HG03457 (cell line): ENCODE data around the gene ALDH5A1.
"Not testable (repeated sequence)": the region's sequence is repeated elsewhere in the genome, so short reads cannot be mapped to it uniquely, and the experiment has no call there.

ENCODE experiments used
- ATAC-seq: cut with Tn5 transposase; IDR thresholded peaks from one replicate; pipeline ENCODE4 v1.9.1; 2021; ENCODE audit warnings: moderate number of reproducible peaks; ENCODE audit not compliant: unreplicated experiment

ALDH5A1 gene

GRCh38 chr6:24484657-24485323 lies 10.0 kb upstream of the ALDH5A1 start:
- no peak for ATAC-seq

GRCh38 chr6:24486065-24486464 lies 8.7 kb upstream of the ALDH5A1 start:
- ATAC-seq = no peak

- no peak for ATAC-seq
Measured at GRCh38 chr6:24489470-24489869, 5.3 kb upstream of the ALDH5A1 start, which contains the start of gene GPLD1. TSS of gene GPLD1 (minus strand) at chr6:24489578. CDS start at chr6:24489511, 67 bp downstream.

DNA sequence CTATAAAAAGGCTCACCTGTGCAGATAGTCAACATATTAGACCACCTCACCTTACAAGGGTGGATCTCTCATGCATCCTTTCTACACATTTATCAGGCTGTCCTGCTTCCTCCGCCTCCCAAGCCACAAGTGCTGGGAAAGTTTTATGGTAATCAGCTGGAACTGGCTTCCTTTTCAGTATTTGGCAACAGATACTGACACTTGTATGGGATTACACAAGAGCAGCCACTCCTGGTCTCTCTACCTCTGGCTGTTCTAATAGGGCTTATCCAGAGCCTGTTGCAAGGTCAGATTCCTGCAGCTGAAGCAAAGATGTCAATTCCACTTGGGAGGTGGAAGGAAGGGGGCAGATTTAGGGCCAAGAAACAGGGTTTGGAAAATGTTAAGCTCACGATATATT lies 4.9 kb upstream of the ALDH5A1 start:
- ATAC-seq = no peak

- ATAC-seq = no peak
Measured at GRCh38 chr6:24490948-24491347, 3.8 kb upstream of the ALDH5A1 start.

GRCh38 chr6:24492475-24492874 lies 2.3 kb upstream of the ALDH5A1 start:
- ATAC-seq = no peak

- ATAC-seq = peak; percentile 7
Measured at GRCh38 chr6:24493945-24494820, 586 bp upstream of the ALDH5A1 start.

DNA sequence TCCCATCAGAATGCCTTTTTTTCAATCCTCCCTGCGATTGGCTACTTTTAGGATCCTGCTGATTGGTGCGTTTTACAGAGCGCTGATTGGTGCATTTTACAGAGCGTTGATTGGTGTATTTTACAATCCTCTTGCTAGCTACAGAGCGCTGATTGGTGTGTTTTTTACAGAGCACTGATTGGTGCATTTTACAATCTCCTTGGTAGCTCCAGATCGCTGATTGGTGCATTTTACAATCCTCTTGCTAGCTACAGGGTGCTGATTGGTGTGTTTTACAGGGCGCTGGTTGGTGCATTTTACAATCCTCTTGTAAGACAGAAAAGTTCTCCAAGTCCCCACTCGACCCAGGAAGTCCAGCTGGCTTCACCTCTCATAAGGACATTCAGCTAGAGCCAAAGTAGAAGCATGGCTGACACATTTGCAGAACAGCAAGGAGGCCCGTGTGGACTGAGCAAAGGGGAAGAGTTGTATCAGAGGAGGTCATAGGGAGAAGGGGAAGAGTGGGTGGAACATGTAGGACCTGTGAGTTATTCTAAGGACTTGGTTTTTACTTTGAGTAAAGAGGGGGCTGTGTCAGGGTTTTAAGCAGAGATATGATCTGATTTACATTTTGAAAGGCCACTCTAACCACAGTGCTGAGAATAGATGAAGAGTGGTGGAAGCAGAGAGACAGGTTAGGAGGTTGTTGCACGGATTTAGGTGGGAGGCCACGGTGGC lies 2.6 kb downstream of the ALDH5A1 start:
- ATAC-seq = no peak

DNA sequence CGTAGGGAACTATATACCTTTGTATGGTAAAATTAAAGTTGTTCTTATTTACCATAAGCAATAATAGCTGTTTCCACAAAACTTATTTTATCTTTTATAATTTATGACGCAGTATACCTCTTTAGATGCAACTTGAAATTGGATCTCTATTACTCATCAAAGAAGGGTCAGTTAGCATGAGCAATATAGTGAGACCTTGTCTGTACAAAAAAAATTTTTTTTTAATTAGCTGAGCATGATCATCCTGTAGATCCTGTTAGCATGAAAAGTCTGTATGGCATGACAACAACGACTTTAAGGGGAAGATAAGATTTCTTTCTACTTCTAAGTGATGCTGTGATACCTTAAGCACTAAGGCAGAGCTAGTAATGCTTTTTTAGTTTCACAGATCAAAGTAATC lies 5.9 kb downstream of the ALDH5A1 start:
- ATAC-seq = no peak

DNA sequence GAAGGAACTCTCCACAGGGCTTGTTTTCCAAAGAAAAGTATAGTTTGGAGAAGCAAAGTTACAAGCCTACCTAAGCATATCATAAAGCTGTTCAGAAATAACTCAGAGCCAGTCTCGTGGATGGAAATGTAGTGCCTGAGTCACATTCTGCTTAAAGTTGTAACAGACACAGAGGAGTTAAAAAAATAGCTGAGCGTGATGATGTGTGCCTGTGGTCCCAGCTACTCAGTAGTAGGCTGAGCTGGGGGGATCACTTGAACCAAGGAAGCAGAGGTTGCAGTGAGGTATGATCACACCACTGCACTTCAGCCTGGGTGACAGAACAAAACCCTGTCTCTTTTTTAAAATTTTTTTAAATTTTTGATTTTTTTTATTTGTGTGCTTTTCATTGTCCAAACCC lies 6.6 kb downstream of the ALDH5A1 start:
- no peak for ATAC-seq

DNA sequence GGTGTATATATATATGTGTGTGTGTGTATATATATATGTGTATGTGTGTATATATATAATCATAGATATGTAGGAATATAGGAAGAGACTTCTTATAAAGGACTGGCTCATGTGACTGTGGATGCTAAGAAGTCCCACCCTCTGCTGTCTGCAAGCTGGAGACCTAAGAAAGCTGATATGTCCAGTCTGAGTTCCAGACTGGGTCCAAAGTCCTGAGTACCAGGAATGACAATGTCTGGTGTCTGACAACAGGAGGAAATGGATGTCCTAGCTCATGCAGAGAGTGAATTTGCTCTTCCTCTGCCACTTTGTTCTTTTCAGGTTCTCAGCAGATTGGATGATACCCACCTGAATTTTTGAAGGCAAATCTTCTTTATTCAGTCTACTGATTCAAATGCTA lies 7.1 kb downstream of the ALDH5A1 start:
- no peak for ATAC-seq

DNA sequence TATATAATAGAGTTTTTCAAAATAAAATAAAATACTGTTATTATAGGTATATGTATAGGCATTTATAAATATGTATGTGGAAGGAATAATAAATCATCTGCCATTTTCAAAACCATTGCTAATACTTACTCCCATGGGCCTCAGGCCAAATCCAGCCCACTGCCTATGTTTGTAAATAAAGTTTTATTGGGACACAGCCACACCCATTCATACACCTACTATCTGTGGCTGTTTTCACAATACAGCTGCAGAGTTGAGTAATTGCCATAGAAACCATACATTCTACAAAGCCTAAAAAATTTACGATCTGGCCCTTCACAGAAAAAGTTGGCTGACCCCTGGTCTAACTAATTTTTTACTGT lies 9.5 kb downstream of the ALDH5A1 start:
- ATAC-seq = no peak

DNA sequence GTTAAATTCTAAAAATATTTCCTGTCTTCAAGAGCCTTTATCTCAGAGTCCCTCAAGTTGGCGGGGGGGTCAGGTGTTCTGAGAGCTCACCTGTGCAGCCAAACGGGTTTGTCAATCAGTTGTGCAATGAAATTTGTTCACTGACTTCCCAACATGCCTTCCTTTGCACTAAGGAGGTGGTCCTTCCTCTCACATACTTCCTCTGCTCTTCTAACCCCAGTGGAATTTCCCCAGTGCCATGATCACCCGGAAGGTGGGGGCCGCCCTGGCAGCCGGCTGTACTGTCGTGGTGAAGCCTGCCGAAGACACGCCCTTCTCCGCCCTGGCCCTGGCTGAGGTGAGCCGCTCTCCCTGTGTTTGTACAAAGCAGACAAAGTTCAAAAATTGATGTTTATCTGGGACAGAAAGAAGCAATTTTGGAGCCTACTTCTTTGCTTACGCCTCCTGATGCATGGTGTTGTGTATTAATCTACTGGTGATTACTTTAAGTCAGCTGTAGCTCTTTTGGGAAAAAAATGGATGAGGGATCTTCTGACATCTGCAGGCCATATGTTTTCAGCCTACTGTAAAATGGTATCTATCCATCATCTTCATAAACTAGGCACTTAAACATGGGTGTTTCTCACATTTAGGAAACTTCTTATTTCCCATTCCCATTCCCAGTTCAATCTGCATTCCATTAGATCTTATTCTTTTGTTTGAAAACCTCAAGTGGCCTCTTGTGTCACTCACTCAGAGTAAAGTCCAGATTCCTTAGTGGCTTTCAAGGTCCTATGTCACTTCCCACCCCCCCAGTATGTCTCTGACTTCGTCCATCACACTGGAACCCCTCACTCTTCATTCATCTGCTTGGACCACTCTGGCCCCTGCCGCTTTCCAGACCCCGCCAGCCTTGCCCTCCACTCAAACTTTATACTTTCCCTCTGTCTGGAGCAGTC lies 10.1 kb downstream of the ALDH5A1 start:
- no peak for ATAC-seq

GRCh38 chr6:24506814-24507520 lies 12.2 kb downstream of the ALDH5A1 start:
- no peak for ATAC-seq

DNA sequence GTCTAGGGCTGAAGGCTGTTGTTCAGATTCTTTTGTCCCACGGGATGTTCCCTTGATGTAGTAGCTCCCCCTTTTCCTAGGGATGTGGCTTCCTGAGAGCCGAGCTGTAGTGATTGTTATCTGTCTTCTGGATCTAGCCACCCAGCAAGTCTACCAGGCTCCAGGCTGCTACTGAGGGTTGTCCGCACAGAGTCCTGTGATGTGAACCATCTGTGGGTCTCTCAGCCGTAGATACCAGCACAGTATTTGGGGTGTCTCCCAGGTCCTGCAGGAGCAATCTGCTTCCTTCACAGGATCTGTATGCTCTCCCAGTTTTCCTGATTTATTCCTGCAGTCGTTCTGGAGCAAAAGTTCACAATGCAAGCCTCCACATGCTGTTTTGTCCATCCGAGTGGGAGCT lies 17.2 kb downstream of the ALDH5A1 start:
- not testable (repeated sequence) for ATAC-seq

- ATAC-seq = no peak
Measured at GRCh38 chr6:24513602-24514001, 18.8 kb downstream of the ALDH5A1 start.

GRCh38 chr6:24517659-24518543 lies 23.1 kb downstream of the ALDH5A1 start:
- peak; percentile 61 for ATAC-seq

DNA sequence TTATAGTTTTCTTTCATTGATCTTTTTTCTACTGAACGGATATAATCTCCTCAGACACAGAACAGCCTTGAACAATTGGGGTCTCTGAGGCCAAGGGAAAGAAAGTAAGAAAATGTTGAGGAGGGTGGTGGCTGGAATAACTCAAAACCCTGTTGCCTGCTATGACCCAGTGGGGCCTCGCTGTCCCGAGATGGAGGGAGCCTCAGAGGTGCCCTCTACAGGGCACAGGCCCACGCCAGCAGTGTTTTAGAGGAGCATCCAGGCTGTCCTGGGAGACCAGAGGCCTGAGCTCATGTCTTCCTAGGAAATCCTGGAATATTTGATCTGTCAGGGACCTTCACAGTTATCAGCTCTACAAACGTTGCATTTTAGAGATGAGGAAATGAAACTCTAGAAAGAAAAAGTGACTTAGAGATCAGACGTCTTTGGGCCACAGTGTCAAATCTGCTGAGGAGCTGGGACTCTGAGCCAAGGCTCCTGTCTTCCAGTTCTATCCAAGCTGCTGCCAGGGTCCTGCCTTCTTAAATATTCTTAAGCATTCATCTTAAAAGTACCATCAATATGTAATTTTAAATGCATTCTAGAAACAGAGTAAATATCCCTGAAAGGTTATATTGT lies 26.3 kb downstream of the ALDH5A1 start:
- ATAC-seq = peak; percentile 45
